Measurements from ENCODE around the gene PDE10A. TPM values are rescaled to one million over a fixed set of nuclear protein-coding genes. Genes with fewer than 3 reads are reported as not detected.
"Not testable (repeated sequence)": the region's sequence is repeated elsewhere in the genome, so short reads cannot be mapped to it uniquely, and the experiment has no call there.

The PDE10A gene
- total RNA-seq, 1 experiment from 2014 or later = 0.31 TPM

- H2BK120ac ChIP-seq (ENCODE audit: low read depth, low read length, poor library complexity, severe bottlenecking) = no peak overlapping the region
- H4K8ac ChIP-seq (replicated peaks; ENCODE audit: insufficient read length, low read depth, low read length) = no peak overlapping the region
- no peak for DNase-seq
- no peak overlapping the region for H3K27ac ChIP-seq (ENCODE audit: insufficient read length, low read depth, low read length)
- H4K20me1 ChIP-seq (ENCODE audit: control insufficient read depth, insufficient read depth, insufficient read length) = no peaks in the 10 kb centered on the region
- H3K4me1 ChIP-seq (ENCODE audit: insufficient read depth, low read length) = no peaks in the 10 kb centered on the region
- H3K56ac ChIP-seq (ENCODE audit: insufficient read length, low read depth, low read length) = no peak overlapping the region
- H2BK20ac ChIP-seq (ENCODE audit: low read depth, low read length, poor library complexity, severe bottlenecking) = no peak overlapping the region
- no peaks in the 10 kb centered on the region for H3K9me3 ChIP-seq (ENCODE audit: control insufficient read depth, low read depth, low read length)
- Mint-ChIP-seq H3K27ac (no peak overlapping the region), H3K36me3 (ENCODE audit: insufficient read depth in 1 of 3, low read depth in 3 of 3) (peaks cover 7 to 16% (median 8%) of the 10 kb centered on the region in 3 experiments; a peak in 6 of 7 replicates), H3K4me1 (peaks cover 0 to 3% of the 10 kb centered on the region in 2 experiments; a peak in 1 of 4 replicates), H3K4me3 (no peak overlapping the region), H3K9me3 (peaks cover 12 to 19% of the 10 kb centered on the region in 2 experiments), H3K27me3 (ENCODE audit: low read depth) (peaks cover 3% of the 10 kb centered on the region; the same call in 1 of the 2 replicates)
- no peak overlapping the region for H2AK5ac ChIP-seq (ENCODE audit: insufficient read length, low read length)
- no CpG with 5 or more reads among the region's 9 CpGs for WGBS (ENCODE audit: extremely low coverage, insufficient read length, low lambda C conversion rate)
- no peak overlapping the region for H2AFZ ChIP-seq (ENCODE audit: low read length)
- no peak overlapping the region for H3K4ac ChIP-seq (ENCODE audit: low read depth, low read length)
- no peak overlapping the region for H3K9ac ChIP-seq (ENCODE audit: extremely low read depth, insufficient read length, low read length)
- no peaks in the 10 kb centered on the region for H3K79me2 ChIP-seq (ENCODE audit: insufficient read depth, low read length)
- H2BK15ac ChIP-seq (ENCODE audit: low read depth, low read length) = no peak overlapping the region
- no peak overlapping the region for H3K14ac ChIP-seq (ENCODE audit: insufficient read depth, low read length)
- no peak overlapping the region for H3K4me2 ChIP-seq (ENCODE audit: insufficient read depth, insufficient read length, low read length)
- no peaks in the 10 kb centered on the region for H3K23me2 ChIP-seq (ENCODE audit: insufficient read length, low read depth, low read length, poor library complexity, severe bottlenecking)
- H3K79me1 ChIP-seq (ENCODE audit: insufficient read depth, low read depth, low read length, poor library complexity, severe bottlenecking) = no peaks in the 10 kb centered on the region
- no peak overlapping the region for H3K18ac ChIP-seq (ENCODE audit: insufficient read length, low read depth, low read length)
- H3T11ph ChIP-seq (ENCODE audit: low read length) = no peak overlapping the region
- no peak overlapping the region for H4K5ac ChIP-seq (ENCODE audit: insufficient read length, low read depth, low read length)
- no peak overlapping the region for H2BK12ac ChIP-seq (ENCODE audit: insufficient read length, low read depth, low read length)
- TF ChIP-seq, protein P1, sequence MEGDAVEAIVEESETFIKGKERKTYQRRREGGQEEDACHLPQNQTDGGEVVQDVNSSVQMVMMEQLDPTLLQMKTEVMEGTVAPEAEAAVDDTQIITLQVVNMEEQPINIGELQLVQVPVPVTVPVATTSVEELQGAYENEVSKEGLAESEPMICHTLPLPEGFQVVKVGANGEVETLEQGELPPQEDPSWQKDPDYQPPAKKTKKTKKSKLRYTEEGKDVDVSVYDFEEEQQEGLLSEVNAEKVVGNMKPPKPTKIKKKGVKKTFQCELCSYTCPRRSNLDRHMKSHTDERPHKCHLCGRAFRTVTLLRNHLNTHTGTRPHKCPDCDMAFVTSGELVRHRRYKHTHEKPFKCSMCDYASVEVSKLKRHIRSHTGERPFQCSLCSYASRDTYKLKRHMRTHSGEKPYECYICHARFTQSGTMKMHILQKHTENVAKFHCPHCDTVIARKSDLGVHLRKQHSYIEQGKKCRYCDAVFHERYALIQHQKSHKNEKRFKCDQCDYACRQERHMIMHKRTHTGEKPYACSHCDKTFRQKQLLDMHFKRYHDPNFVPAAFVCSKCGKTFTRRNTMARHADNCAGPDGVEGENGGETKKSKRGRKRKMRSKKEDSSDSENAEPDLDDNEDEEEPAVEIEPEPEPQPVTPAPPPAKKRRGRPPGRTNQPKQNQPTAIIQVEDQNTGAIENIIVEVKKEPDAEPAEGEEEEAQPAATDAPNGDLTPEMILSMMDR (conservative IDR thresholded peaks at IDR 0.05) = no peak
- no peak overlapping the region for H2BK5ac ChIP-seq (ENCODE audit: insufficient read length, low read length)
- no peaks in the 10 kb centered on the region for H3K27me3 ChIP-seq (ENCODE audit: insufficient read depth, low read length)
- no peak overlapping the region for H4K91ac ChIP-seq (ENCODE audit: insufficient read length, low read depth, low read length)
- no peak overlapping the region for H3K23ac ChIP-seq (ENCODE audit: insufficient read length, low read depth, low read length)
Observed at GRCh38 chr6:165468340-165469235, 194.5 kb downstream of the PDE10A start.

DNA sequence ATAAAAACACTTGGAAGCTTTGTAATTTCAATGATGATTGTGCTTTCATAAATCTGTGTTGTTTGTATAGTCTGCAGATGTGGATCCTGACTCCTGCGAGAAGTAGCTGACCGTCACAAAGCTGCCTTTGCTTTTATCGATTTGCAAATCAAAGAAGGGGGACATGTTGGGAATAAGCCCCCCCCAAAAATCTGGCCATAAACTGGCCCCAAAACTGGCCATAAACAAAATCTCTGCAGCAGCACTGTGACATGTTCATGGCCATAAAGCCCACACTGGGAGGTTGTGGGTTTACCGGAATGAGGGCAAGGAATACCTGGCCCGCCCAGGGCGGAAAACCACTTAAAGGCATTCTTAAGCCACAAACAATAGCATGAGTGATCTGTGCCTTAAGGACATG is 199.5 kb downstream of the PDE10A start:
- not testable (repeated sequence) for H4K91ac ChIP-seq (ENCODE audit: insufficient read length, low read depth, low read length); H3K4ac ChIP-seq (ENCODE audit: low read depth, low read length); H2BK5ac ChIP-seq (ENCODE audit: insufficient read length, low read length); H4K20me1 ChIP-seq (ENCODE audit: control insufficient read depth, insufficient read depth, insufficient read length); H3K56ac ChIP-seq (ENCODE audit: insufficient read length, low read depth, low read length); H3K27me3 ChIP-seq (ENCODE audit: insufficient read depth, low read length); H3K4me3 Mint-ChIP-seq; H2BK15ac ChIP-seq (ENCODE audit: low read depth, low read length); H4K8ac ChIP-seq (replicated peaks; ENCODE audit: insufficient read length, low read depth, low read length); H3K23me2 ChIP-seq (ENCODE audit: insufficient read length, low read depth, low read length, poor library complexity, severe bottlenecking); H3K14ac ChIP-seq (ENCODE audit: insufficient read depth, low read length); H3K4me1 ChIP-seq (ENCODE audit: insufficient read depth, low read length); H2BK20ac ChIP-seq (ENCODE audit: low read depth, low read length, poor library complexity, severe bottlenecking); DNase-seq; H2BK12ac ChIP-seq (ENCODE audit: insufficient read length, low read depth, low read length); H3K27ac Mint-ChIP-seq; H3K4me2 ChIP-seq (ENCODE audit: insufficient read depth, insufficient read length, low read length); H3K23ac ChIP-seq (ENCODE audit: insufficient read length, low read depth, low read length); H3K79me2 ChIP-seq (ENCODE audit: insufficient read depth, low read length); H3K9me3 ChIP-seq (ENCODE audit: control insufficient read depth, low read depth, low read length); H2AFZ ChIP-seq (ENCODE audit: low read length); H2BK120ac ChIP-seq (ENCODE audit: low read depth, low read length, poor library complexity, severe bottlenecking); H3K79me1 ChIP-seq (ENCODE audit: insufficient read depth, low read depth, low read length, poor library complexity, severe bottlenecking); H3K18ac ChIP-seq (ENCODE audit: insufficient read length, low read depth, low read length); H2AK5ac ChIP-seq (ENCODE audit: insufficient read length, low read length); H3K9ac ChIP-seq (ENCODE audit: extremely low read depth, insufficient read length, low read length); H3T11ph ChIP-seq (ENCODE audit: low read length); H4K5ac ChIP-seq (ENCODE audit: insufficient read length, low read depth, low read length); H3K27ac ChIP-seq (ENCODE audit: insufficient read length, low read depth, low read length)
- Mint-ChIP-seq H3K36me3 (ENCODE audit: insufficient read depth in 1 of 3, low read depth in 3 of 3) (peaks cover 16 to 28% (median 17%) of the 10 kb centered on the region in 3 experiments), H3K27me3 (ENCODE audit: low read depth) (peaks cover 23% of the 10 kb centered on the region), H3K4me1 (peaks cover 17 to 22% of the 10 kb centered on the region in 2 experiments), H3K9me3 (peaks cover 26 to 33% of the 10 kb centered on the region in 2 experiments)
- WGBS (ENCODE audit: extremely low coverage, insufficient read length, low lambda C conversion rate) = no CpG with 5 or more reads among the region's 6 CpGs

Data from H9 (cell line).